GM12874 (cell line): ENCODE results near the gene ANKS1A.

Source experiments
- TF ChIP-seq, protein P1 (sequence below): IDR thresholded peaks from 2 replicates; pipeline ENCODE4 v1.5.1; 2011; ENCODE audit warnings: low read depth, mild to moderate bottlenecking, control low read depth, low read length, moderate library complexity; ENCODE audit not compliant: insufficient read depth

Gene ANKS1A

DNA sequence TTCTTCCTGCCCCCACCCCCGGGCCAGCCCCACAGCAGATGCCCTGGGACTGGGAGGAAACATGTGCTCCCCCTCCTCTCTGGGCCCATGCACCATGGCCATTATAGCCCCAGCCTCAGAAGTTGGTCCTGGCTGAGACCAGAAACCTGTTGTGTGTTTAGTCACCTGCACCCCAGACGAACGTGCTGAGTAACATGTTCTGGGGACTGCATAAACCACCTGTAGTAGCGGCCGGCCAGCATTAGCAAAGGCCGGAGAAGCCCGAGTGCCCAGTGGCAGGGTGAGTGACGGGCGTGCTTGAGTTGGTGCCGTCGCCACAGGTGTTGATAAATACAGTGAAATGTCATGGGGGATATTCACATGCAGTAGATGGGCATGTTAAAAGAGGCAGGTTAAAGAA, 178.2 kb downstream of the ANKS1A start:
- TF ChIP-seq, protein P1, sequence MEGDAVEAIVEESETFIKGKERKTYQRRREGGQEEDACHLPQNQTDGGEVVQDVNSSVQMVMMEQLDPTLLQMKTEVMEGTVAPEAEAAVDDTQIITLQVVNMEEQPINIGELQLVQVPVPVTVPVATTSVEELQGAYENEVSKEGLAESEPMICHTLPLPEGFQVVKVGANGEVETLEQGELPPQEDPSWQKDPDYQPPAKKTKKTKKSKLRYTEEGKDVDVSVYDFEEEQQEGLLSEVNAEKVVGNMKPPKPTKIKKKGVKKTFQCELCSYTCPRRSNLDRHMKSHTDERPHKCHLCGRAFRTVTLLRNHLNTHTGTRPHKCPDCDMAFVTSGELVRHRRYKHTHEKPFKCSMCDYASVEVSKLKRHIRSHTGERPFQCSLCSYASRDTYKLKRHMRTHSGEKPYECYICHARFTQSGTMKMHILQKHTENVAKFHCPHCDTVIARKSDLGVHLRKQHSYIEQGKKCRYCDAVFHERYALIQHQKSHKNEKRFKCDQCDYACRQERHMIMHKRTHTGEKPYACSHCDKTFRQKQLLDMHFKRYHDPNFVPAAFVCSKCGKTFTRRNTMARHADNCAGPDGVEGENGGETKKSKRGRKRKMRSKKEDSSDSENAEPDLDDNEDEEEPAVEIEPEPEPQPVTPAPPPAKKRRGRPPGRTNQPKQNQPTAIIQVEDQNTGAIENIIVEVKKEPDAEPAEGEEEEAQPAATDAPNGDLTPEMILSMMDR = no peak

DNA sequence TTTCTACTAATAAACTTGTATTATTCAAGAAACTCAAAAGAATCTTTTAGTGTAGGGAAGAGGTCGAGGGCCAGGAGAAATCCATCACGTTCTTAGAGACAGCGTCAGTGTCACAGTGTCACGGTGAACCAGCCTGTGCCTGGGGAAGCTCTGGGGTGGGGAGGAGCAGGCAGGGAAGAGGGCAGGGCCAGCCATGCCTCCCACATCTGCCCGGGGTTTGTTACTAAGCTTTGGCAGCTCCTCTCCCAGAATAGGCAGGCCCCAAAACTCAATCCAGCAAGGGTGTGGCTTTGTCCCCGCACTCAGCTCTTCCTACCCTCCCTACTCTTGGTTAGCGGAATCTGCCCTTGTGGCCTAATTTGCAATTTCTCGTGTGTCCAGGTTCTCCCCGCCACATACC, 179.2 kb downstream of the ANKS1A start:
- TF ChIP-seq, protein P1 = no peak

DNA sequence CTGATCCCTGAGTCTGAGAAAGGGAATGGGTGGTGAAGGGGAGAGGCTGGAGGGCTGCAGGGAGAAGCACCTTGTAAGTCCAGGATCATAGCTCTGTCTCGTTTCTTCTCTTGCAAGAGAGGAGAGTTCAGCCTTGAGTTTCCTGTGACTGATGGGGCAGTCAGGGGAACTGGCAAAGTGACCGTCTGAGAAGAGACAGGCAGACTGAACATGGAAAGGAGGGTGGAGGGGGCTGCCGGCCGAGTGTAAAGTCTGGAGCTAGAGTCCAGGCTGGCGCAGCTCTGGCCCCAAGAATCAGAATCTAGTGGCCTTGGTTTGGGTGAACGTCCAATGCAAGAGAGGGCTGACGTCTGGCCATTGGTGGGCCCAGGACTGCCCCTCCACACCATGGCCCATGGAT, 179.6 kb downstream of the ANKS1A start:
- TF ChIP-seq, protein P1 = no peak

DNA sequence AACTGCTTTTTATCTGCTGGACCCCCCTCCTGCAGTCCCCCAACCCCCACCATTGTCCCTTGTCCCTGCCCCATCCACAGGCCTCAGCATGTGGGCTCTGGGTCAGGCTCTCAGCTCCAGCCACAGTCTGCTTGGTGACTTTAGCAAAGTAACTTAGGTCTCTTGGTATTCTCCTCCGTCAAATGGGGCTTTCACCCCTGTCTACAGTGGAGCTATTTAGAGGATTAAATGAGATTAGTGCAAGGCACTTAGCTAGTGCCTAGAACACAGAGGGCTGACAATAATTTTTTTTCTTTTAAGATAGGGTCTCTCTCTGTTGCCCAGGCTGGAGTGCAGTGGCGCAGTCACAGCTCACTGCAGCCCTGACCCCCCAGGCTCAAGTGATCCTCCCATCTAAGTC, 180.2 kb downstream of the ANKS1A start:
- TF ChIP-seq, protein P1 = no peak

DNA sequence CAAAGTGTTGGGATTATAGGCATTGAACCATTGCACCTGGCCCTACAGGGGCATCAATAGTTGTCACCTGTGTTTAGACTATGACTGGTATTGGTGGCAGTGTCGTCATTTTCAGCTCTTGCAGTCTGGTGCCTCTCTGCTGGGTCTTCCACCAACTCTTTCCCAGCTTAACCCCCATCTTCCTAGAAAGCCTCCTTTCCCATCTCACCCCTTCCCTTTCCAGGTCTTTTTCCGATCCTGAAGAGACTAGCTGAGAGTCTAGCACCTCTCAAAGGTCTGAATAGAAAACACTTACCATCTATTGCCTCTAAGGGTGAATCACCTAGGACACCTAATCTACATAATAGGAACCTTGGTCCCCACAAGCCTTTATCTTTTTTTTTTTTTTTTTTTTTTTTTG, 181.1 kb downstream of the ANKS1A start:
- TF ChIP-seq, protein P1 = no peak

DNA sequence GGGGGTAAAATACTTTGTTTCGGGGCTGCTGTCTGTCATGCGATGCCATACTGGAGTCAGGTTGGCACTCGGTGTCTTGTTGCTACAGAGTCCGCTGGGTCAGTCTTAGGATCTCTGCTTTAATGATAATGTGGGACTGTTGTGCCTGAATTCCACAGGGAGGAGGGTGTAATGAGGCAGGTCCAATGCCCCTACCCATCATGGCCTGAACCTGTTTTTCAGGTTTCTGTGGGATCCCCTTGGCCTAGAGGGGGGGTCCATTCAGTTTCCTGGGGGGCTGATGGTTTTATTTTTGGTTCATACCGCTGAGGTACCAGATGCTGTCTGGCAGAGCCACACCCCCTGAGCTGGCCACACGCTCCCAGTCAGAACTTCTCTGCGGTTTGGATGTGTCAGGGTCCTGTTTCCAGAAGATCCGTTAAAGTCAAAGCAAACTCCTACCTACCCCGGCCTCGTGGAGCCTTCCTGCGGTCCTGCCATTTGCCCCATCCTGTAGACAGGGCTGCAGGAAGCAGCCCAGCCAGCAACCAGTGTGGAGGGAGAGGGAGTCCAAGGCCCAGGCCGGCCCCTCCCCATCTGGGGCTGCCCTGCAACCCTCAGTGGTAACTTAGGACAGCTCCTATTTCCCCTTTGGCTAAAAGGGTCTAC, 182.4 kb downstream of the ANKS1A start:
- TF ChIP-seq, protein P1 = no peak

DNA sequence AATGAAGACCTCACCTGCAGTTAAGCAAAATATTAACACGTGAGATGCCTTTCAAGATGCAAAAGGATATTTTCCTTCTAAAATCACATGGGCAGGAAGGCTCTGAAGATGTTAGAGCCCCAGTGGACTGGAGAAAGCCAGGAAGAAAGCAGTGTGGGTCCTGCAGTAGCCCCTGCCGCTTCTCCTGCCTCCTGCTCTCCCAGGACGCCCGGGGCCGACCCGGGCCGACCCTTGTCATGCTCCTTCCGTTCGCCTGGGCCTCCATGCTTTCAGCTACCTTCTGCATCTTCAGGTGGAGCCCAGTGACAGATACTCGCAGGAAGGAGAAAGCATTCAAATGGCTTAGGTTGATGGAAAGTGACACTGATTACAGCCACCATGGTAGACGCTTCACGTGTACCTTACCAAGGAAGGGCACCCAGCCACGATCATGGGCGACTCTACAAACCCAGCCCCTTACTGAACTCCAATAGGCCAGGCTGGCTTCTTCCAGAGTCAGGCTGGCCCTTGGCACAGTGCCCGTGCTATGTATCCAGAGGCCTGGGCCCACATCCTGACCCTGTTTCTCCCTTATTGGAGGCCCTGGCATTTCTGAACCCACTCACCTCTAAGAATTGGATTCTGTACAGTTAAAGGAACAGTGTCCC, 183.1 kb downstream of the ANKS1A start:
- TF ChIP-seq, protein P1 = no peak
